ENCODE data around the gene TRIM33.

- no peak for TF ChIP-seq POLR2A (IDR thresholded peaks at IDR 0.05)
- TF ChIP-seq, protein P1, sequence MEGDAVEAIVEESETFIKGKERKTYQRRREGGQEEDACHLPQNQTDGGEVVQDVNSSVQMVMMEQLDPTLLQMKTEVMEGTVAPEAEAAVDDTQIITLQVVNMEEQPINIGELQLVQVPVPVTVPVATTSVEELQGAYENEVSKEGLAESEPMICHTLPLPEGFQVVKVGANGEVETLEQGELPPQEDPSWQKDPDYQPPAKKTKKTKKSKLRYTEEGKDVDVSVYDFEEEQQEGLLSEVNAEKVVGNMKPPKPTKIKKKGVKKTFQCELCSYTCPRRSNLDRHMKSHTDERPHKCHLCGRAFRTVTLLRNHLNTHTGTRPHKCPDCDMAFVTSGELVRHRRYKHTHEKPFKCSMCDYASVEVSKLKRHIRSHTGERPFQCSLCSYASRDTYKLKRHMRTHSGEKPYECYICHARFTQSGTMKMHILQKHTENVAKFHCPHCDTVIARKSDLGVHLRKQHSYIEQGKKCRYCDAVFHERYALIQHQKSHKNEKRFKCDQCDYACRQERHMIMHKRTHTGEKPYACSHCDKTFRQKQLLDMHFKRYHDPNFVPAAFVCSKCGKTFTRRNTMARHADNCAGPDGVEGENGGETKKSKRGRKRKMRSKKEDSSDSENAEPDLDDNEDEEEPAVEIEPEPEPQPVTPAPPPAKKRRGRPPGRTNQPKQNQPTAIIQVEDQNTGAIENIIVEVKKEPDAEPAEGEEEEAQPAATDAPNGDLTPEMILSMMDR (IDR thresholded peaks at IDR 0.05): no peak
Observed at GRCh38 chr1:114496089-114496488, 14.9 kb downstream of the TRIM33 start.
